SH-SY5Y (cell line): ENCODE data around the gene MYOCD.

ENCODE experiments used
- GATA2 ChIP-seq: IDR thresholded peaks from 2 replicates; pipeline ENCODE4 v1.6.1; 2011; ENCODE audit warnings: mild to moderate bottlenecking, low read depth, low read length
- GATA3 ChIP-seq: IDR thresholded peaks from 2 replicates; pipeline ENCODE4 v1.6.1; 2011; ENCODE audit warnings: low read depth, mild to moderate bottlenecking, low read length, moderate library complexity

DNA sequence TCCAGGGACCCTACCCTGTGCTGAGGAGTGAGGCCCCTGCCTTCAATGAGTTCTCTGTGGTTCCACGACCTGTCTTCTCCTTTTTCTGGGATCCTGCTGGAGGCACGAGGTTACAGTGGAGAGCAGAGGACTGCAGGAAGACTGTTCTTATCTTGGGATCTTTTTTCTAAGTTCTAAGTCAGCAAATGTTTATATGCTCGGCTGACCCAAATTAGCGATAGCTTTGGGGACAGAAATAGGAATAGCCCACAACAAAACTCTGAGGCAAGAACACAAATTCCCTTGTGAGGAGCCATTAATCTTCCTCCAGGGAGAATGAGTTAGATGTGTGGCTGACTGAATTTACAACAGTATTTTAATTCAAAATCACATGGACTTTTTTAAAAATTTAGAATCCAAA lies 46.7 kb downstream of the MYOCD start:
- no peak for TF ChIP-seq GATA2
- no peak for TF ChIP-seq GATA3
